Thyroid gland (tissue), 4 donors: Measurements from ENCODE around the gene PANX3. TPM values are rescaled to one million over a fixed set of nuclear protein-coding genes. Genes with fewer than 3 reads are reported as not detected.

Experiments
- DNase-seq, 2 donors: peaks; one replicate each; pipeline ENCODE4 v3.0.0-alpha.2; 2019
- H3K27ac ChIP-seq, 3 donors: fragments of 200-600 bp; sonication (generic); 1 replicate in 2 of 3; 2 replicates in 1 of 3; pipeline ENCODE4 v1.5.1; 2016 to 2019; ENCODE audit warnings: mild to moderate bottlenecking in 1 of 3, moderate library complexity in 1 of 3
- H3K27me3 ChIP-seq: fragments of 200-600 bp; sonication (generic); one replicate; pipeline ENCODE4 v1.5.1; 2019
- H3K36me3 ChIP-seq, 2 donors: fragments of 200-600 bp; sonication (generic); one replicate each; pipeline ENCODE4 v1.5.1; 2016 to 2019
- H3K4me1 ChIP-seq, 2 donors: fragments of 200-600 bp; sonication (generic); one replicate each; pipeline ENCODE4 v1.5.1; 2017 to 2019
- H3K4me3 ChIP-seq, 3 donors: fragments of 200-600 bp; sonication (generic); replicated peaks in 1 of 3; 1 replicate in 2 of 3; 2 replicates in 1 of 3; pipeline ENCODE4 v1.5.1; 2016; ENCODE audit warnings: mild to moderate bottlenecking in 1 of 3
- H3K9me3 ChIP-seq: fragments of 200-600 bp; sonication (generic); one replicate; pipeline ENCODE4 v1.5.1; 2017
- POLR2A ChIP-seq, 2 donors: fragments of 450-650 bp; IDR thresholded peaks; one replicate each; pipeline ENCODE4 v1.6.1; 2017; ENCODE audit warnings: antibody characterized with exemption in 2 of 2, mild to moderate bottlenecking in 2 of 2, moderate library complexity in 1 of 2
- WGBS, 2 donors: methylation state at CpG; one replicate each; pipeline ENCODE4 v1.1.5; 2017; 5-methylcytosine and 5-hydroxymethylcytosine counted together
- intact Hi-C: fragments of 100-400 bp; cut with DNase I; formaldehyde crosslinking; loops from one replicate; pipeline ENCODE4 v1.15.1; 2023
- total RNA-seq, 4 donors: library from RNA; depleted of rRNA; stranded (reverse); fragments of >200 nt; gene quantifications; one replicate each; pipeline ENCODE4 v1.2.3, GENCODE V29; 2016
- TF ChIP-seq, protein P1 (sequence below), 6 experiments: fragments of 200-600 bp in 3 of 6; fragments of 450-650 bp in 3 of 6; sonication (generic) in 3 of 6; IDR thresholded peaks; one replicate each; pipeline ENCODE4 v1.5.1; 2016 to 2019; ENCODE audit warnings: antibody characterized with exemption in 6 of 6, mild to moderate bottlenecking in 2 of 6, inconsistent platforms in 1 of 6, moderate library complexity in 1 of 6

The PANX3 gene
- total RNA-seq, 4 donors from 2014 or later = not detected

DNA sequence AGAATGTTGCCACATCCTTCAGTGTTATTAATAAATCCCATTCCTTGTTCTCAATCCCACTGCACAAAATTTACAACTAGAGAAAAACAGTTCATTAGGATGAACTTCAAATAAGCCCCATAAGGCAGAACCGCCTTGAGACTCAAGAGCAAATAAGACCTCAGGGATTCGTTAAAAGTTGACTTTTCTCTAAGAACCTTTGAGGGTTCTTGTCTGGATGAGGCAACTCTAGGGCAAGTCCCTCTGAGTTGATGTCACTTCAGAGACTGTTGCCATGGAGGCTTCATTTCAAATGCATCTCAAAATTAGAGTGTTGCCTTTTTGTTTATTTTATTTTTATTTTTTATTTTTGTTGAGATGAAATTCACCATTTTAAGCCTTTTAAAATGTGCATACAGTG is 19.8 kb upstream of the PANX3 start:
- no peaks in the 10 kb centered on the region for H3K9me3 ChIP-seq
- H3K36me3 ChIP-seq = no peaks in the 10 kb centered on the region
- TF ChIP-seq, protein P1, sequence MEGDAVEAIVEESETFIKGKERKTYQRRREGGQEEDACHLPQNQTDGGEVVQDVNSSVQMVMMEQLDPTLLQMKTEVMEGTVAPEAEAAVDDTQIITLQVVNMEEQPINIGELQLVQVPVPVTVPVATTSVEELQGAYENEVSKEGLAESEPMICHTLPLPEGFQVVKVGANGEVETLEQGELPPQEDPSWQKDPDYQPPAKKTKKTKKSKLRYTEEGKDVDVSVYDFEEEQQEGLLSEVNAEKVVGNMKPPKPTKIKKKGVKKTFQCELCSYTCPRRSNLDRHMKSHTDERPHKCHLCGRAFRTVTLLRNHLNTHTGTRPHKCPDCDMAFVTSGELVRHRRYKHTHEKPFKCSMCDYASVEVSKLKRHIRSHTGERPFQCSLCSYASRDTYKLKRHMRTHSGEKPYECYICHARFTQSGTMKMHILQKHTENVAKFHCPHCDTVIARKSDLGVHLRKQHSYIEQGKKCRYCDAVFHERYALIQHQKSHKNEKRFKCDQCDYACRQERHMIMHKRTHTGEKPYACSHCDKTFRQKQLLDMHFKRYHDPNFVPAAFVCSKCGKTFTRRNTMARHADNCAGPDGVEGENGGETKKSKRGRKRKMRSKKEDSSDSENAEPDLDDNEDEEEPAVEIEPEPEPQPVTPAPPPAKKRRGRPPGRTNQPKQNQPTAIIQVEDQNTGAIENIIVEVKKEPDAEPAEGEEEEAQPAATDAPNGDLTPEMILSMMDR (IDR thresholded peaks at IDR 0.05) = no peak
- TF ChIP-seq POLR2A (IDR thresholded peaks at IDR 0.05) = no peak
- H3K4me3 ChIP-seq = no peak overlapping the region
- DNase-seq = no peak
- intact Hi-C loops = no loop called here
- 41 to 47% methylated on average over 2 of the region's 2 CpGs for WGBS, 2 donors
- H3K27ac ChIP-seq = no peak overlapping the region
- no peaks in the 10 kb centered on the region for H3K4me1 ChIP-seq
- H3K27me3 ChIP-seq = no peaks in the 10 kb centered on the region

DNA sequence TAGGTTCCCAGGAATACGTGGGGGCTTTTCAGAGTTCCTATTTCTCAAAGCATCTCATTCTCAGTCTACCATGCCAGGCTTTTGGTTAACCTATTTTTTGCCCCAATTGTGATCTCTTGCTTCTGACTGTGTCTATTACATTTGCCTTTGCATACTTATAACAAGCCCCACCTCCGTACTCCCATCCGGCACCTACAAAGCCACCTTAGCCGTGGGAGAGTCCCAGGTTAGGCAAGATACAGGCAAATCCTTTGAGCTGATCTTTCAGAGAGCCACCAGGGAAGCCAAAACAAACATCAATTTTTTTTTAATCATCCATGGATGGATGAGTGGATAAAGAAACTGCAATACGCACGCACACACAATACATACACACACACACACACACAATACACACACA is 18.6 kb upstream of the PANX3 start:
- intact Hi-C loops = no loop called here

DNA sequence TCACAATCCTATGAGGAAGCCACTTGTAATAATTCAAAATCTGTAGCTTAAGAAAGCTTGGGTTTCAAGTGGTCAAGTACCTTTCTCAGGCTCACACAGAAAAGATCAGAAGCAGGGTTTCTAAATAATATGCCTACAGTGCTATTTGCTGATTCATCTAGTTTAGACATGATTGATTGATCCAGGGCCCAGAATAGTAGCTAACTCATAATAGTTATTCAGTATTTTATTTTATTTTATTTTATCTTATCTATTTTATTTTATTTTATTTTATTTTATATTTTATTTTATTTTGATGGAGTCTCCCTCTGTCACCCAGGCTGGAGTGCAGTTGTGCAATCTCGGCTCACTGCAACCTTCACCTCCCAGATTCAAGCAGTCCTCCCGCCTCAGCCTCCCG is 15.9 kb upstream of the PANX3 start:
- Histone ChIP-seq H3K36me3 (no peaks in the 10 kb centered on the region), H3K4me3 (no peak overlapping the region), H3K27ac (no peak overlapping the region), H3K27me3 (no peaks in the 10 kb centered on the region), H3K4me1 (no peaks in the 10 kb centered on the region), H3K9me3 (no peaks in the 10 kb centered on the region)
- 97% methylated on average over 3 of the region's 3 CpGs for WGBS, 2 donors
- intact Hi-C loops = no loop called here
- no peak for DNase-seq
- no peak for TF ChIP-seq POLR2A (IDR thresholded peaks at IDR 0.05)
- TF ChIP-seq, protein P1 (IDR thresholded peaks at IDR 0.05) = no peak

More for the DNA sequence above, 18.6 kb upstream of the PANX3 start:
- Histone ChIP-seq H3K36me3 (no peaks in the 10 kb centered on the region), H3K4me3 (no peak overlapping the region), H3K27ac (no peak overlapping the region), H3K27me3 (no peaks in the 10 kb centered on the region), H3K4me1 (no peaks in the 10 kb centered on the region), H3K9me3 (no peaks in the 10 kb centered on the region)
- TF ChIP-seq, protein P1 (IDR thresholded peaks at IDR 0.05) = no peak
- no peak for TF ChIP-seq POLR2A (IDR thresholded peaks at IDR 0.05)
- 90 to 91% methylated on average over 6 of the region's 6 CpGs for WGBS, 2 donors
- DNase-seq = no peak

DNA sequence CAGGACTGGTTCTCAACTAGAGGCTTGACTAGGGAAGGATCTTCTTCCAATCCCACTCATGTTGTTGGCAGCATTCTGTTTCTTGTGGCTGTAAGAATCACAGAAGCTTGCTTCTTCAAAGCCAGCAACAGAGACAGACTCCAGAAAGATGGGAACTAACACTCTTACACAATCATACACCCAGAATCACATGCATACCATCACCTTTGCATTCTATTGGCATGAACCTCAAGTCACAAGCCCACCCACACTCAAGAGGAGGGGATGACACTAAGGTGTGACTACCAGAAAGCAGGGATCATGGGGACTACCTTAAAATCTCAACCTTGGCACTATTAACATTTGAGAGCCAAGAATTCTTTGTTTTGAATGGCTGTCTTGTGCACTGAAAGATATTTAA is 13.6 kb upstream of the PANX3 start:
- intact Hi-C loops = no loop called here
- no peak overlapping the region for H3K4me3 ChIP-seq
- H3K27me3 ChIP-seq = no peaks in the 10 kb centered on the region
- H3K27ac ChIP-seq = no peak overlapping the region
- H3K4me1 ChIP-seq = no peaks in the 10 kb centered on the region
- no peaks in the 10 kb centered on the region for H3K36me3 ChIP-seq
- no peak for TF ChIP-seq POLR2A (IDR thresholded peaks at IDR 0.05)
- TF ChIP-seq, protein P1 (IDR thresholded peaks at IDR 0.05) = no peak
- no peaks in the 10 kb centered on the region for H3K9me3 ChIP-seq
- DNase-seq = no peak

GRCh38 chr11:124600621-124601320 is 10.5 kb upstream of the PANX3 start:
- no peaks in the 10 kb centered on the region for H3K36me3 ChIP-seq
- intact Hi-C loops = no loop called here
- H3K27ac ChIP-seq = no peak overlapping the region
- no peaks in the 10 kb centered on the region for H3K4me1 ChIP-seq
- no peak overlapping the region for H3K4me3 ChIP-seq
- no peak for DNase-seq
- WGBS, 2 donors = 66 to 77% methylated on average over 5 of the region's 5 CpGs
- H3K9me3 ChIP-seq = no peaks in the 10 kb centered on the region
- no peak for TF ChIP-seq POLR2A (IDR thresholded peaks at IDR 0.05)
- TF ChIP-seq, protein P1 (IDR thresholded peaks at IDR 0.05) = no peak
- H3K27me3 ChIP-seq = no peaks in the 10 kb centered on the region
